K562 (cell line): Measurements from ENCODE around the gene PACRG. TPM values are rescaled to one million over a fixed set of nuclear protein-coding genes. Genes with fewer than 3 reads are reported as not detected.

Experiments used
- ETS1 ChIP-seq: conservative IDR thresholded peaks from 2 replicates; pipeline ENCODE4 v1.6.1; 2011; ENCODE audit warnings: low read depth, mild to moderate bottlenecking, low read length; ENCODE audit not compliant: control insufficient read depth
- HCFC1 ChIP-seq: IDR thresholded peaks from 2 replicates; pipeline ENCODE4 v1.6.1; 2012; ENCODE audit warnings: low read depth, low read length, improper control_type of control experiment
- HDGF ChIP-seq: fragments of 450-650 bp; IDR thresholded peaks from 2 replicates; pipeline ENCODE4 v1.6.1; 2016
- HMG20A ChIP-seq: fragments of 450-650 bp; formaldehyde crosslinking; conservative IDR thresholded peaks from 2 replicates; pipeline ENCODE4 v1.4.0; 2020; ENCODE audit warnings: mild to moderate bottlenecking, mixed read lengths
- NR3C1 ChIP-seq: sonication (generic); formaldehyde crosslinking; IDR thresholded peaks from 2 replicates; pipeline ENCODE4 v1.8.1; 2022; ENCODE audit warnings: missing genetic modification reagents
- STAT5A ChIP-seq: IDR thresholded peaks from 2 replicates; pipeline ENCODE4 v1.6.1; 2012; ENCODE audit warnings: low read length, inconsistent platforms, borderline replicate concordance
- polyA plus RNA-seq, 8 experiments: library from polyadenylated mRNA; depleted of rRNA in 4 of 8; stranded (reverse) in 5 of 8; unstranded in 3 of 8; fragments of >200 nt; fragmentation: Nextera tagmentation in 2 of 8; fragmentation: Illumina TruSeq in 1 of 8; extraction: Ambion mirVana in 2 of 8; extraction: Trizol in 1 of 8; gene quantifications; 2 replicates each; pipeline versions ENCODE4 v1.2.1 to v1.2.3, GENCODE V29; 2011 to 2014; ENCODE audit warnings: inconsistent platforms in 1 of 8, missing spikeins in 1 of 8
- total RNA-seq, 7 experiments: library from RNA; depleted of rRNA in 6 of 7; stranded (reverse); fragments of >200 nt in 6 of 7; fragmentation: Illumina TruSeq in 2 of 7; extraction: Trizol in 2 of 7; gene quantifications; 2 replicates each; pipeline versions ENCODE4 v1.2.1 to v1.2.3, GENCODE V29; 2011 to 2021; ENCODE audit warnings: low replicate concordance in 1 of 7
- TF ChIP-seq, protein P1 (sequence below), 2 experiments: fragments of 450-650 bp; IDR thresholded peaks; 2 replicates each; pipeline ENCODE4 v1.6.1; 2018; ENCODE audit warnings: mild to moderate bottlenecking in 2 of 2, low read depth in 1 of 2; ENCODE audit not compliant: partially characterized antibody in 2 of 2
- TF ChIP-seq, protein P2 (sequence below): fragments of 250-450 bp; sonication (Bioruptor Pico); IDR thresholded peaks from 2 replicates; pipeline ENCODE4 v1.5.0; 2020; ENCODE audit warnings: mild to moderate bottlenecking, borderline replicate concordance

The PACRG gene
- total and polyA plus RNA-seq, 9 of the 15 experiments (the other 6 are each of a cell fraction or from before 2014, with no cell fraction given) = 0.04 TPM; not detected in 8

DNA sequence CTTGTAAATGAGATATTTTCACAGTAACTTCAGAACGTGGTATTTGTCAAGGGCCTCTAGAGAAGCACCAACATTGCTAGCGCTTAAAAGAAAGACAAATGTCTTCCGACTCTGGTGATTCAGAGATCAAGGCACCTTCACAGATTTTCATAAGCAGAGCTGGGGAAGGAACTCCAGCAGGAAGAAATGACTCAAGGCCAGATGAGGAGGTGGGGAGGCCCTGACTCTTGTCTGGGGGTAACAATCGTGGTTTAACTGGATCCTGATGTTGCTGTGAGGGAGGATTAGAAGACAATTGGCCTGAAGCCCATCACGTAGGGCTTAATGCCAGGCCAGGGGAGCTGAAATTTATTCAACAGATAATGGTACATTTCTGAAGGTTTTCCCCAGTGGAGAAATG lies 563.8 kb downstream of the PACRG start (continued):
- no peak for TF ChIP-seq ETS1
- TF ChIP-seq, protein P1, sequence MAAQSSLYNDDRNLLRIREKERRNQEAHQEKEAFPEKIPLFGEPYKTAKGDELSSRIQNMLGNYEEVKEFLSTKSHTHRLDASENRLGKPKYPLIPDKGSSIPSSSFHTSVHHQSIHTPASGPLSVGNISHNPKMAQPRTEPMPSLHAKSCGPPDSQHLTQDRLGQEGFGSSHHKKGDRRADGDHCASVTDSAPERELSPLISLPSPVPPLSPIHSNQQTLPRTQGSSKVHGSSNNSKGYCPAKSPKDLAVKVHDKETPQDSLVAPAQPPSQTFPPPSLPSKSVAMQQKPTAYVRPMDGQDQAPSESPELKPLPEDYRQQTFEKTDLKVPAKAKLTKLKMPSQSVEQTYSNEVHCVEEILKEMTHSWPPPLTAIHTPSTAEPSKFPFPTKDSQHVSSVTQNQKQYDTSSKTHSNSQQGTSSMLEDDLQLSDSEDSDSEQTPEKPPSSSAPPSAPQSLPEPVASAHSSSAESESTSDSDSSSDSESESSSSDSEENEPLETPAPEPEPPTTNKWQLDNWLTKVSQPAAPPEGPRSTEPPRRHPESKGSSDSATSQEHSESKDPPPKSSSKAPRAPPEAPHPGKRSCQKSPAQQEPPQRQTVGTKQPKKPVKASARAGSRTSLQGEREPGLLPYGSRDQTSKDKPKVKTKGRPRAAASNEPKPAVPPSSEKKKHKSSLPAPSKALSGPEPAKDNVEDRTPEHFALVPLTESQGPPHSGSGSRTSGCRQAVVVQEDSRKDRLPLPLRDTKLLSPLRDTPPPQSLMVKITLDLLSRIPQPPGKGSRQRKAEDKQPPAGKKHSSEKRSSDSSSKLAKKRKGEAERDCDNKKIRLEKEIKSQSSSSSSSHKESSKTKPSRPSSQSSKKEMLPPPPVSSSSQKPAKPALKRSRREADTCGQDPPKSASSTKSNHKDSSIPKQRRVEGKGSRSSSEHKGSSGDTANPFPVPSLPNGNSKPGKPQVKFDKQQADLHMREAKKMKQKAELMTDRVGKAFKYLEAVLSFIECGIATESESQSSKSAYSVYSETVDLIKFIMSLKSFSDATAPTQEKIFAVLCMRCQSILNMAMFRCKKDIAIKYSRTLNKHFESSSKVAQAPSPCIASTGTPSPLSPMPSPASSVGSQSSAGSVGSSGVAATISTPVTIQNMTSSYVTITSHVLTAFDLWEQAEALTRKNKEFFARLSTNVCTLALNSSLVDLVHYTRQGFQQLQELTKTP (IDR thresholded peaks at IDR 0.05; ENCODE audit: low read depth in 1 of 2, partially characterized antibody in 2 of 2) = no peak
- TF ChIP-seq STAT5A = no peak
- no peak for TF ChIP-seq HCFC1
- TF ChIP-seq, protein P2, sequence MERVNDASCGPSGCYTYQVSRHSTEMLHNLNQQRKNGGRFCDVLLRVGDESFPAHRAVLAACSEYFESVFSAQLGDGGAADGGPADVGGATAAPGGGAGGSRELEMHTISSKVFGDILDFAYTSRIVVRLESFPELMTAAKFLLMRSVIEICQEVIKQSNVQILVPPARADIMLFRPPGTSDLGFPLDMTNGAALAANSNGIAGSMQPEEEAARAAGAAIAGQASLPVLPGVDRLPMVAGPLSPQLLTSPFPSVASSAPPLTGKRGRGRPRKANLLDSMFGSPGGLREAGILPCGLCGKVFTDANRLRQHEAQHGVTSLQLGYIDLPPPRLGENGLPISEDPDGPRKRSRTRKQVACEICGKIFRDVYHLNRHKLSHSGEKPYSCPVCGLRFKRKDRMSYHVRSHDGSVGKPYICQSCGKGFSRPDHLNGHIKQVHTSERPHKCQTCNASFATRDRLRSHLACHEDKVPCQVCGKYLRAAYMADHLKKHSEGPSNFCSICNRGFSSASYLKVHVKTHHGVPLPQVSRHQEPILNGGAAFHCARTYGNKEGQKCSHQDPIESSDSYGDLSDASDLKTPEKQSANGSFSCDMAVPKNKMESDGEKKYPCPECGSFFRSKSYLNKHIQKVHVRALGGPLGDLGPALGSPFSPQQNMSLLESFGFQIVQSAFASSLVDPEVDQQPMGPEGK = no peak
- TF ChIP-seq NR3C1 (CRISPR knock-in tag) = no peak
- no peak for TF ChIP-seq HMG20A
- TF ChIP-seq HDGF = no peak
